ENCODE data around the gene ERCC6L2.
A peak's percentile ranks its signal among the peaks of the same experiment; 100 is the strongest.

Gene ERCC6L2

GRCh38 chr9:96009223-96009602 is 133.7 kb downstream of the ERCC6L2 start:
- TF ChIP-seq CTCF (conservative IDR thresholded peaks at IDR 0.05; ENCODE audit: low read depth, low read length): no peak
- Histone ChIP-seq H4K20me1 (ENCODE audit: insufficient read depth) (no peaks in the 10 kb centered on the region), H3K4me3 (IDR thresholded peaks at IDR 0.05; ENCODE audit: insufficient read depth, low read depth, low read length) (no peak overlapping the region), H2AFZ (ENCODE audit: low read depth) (peak overlapping the region; percentile 45; the same call in 1 of the 2 replicates), H3K9ac (peak overlapping the region; percentile 51), H3K27ac (peak overlapping the region; percentile 88), H3K79me2 (ENCODE audit: insufficient read depth, low read depth) (no peaks in the 10 kb centered on the region), H3K4me1 (ENCODE audit: low read depth, poor library complexity, severe bottlenecking) (peaks cover 68% of the 10 kb centered on the region), H3K27me3 (ENCODE audit: insufficient read depth, low read depth) (no peaks in the 10 kb centered on the region), H3K36me3 (ENCODE audit: insufficient read depth) (no peaks in the 10 kb centered on the region), H3K4me2 (peak overlapping the region; percentile 83)

- peak overlapping the region; percentile 83 for H3K4me2 ChIP-seq
- H3K4me1 ChIP-seq (ENCODE audit: low read depth, poor library complexity, severe bottlenecking): peaks cover 73% of the 10 kb centered on the region
- peak overlapping the region; percentile 88 for H3K27ac ChIP-seq
- H3K36me3 ChIP-seq (ENCODE audit: insufficient read depth): no peaks in the 10 kb centered on the region
- H3K79me2 ChIP-seq (ENCODE audit: insufficient read depth, low read depth): no peaks in the 10 kb centered on the region
- TF ChIP-seq CTCF (conservative IDR thresholded peaks at IDR 0.05; ENCODE audit: low read depth, low read length): no peak
- no peak overlapping the region for H3K4me3 ChIP-seq (IDR thresholded peaks at IDR 0.05; ENCODE audit: insufficient read depth, low read depth, low read length)
- peak overlapping the region; percentile 51 for H3K9ac ChIP-seq
- peak overlapping the region; percentile 45; the same call in 1 of the 2 replicates for H2AFZ ChIP-seq (ENCODE audit: low read depth)
- no peaks in the 10 kb centered on the region for H3K27me3 ChIP-seq (ENCODE audit: insufficient read depth, low read depth)
- no peaks in the 10 kb centered on the region for H4K20me1 ChIP-seq (ENCODE audit: insufficient read depth)
Observed at GRCh38 chr9:96009690-96010472, 134.4 kb downstream of the ERCC6L2 start.

- no peak overlapping the region for H3K9ac ChIP-seq
- no peaks in the 10 kb centered on the region for H3K79me2 ChIP-seq (ENCODE audit: insufficient read depth, low read depth)
- H3K4me1 ChIP-seq (ENCODE audit: low read depth, poor library complexity, severe bottlenecking): peaks cover 64% of the 10 kb centered on the region
- H3K27me3 ChIP-seq (ENCODE audit: insufficient read depth, low read depth): no peaks in the 10 kb centered on the region
- H3K4me2 ChIP-seq: no peak overlapping the region
- no peak overlapping the region for H2AFZ ChIP-seq (ENCODE audit: low read depth)
- TF ChIP-seq CTCF (conservative IDR thresholded peaks at IDR 0.05; ENCODE audit: low read depth, low read length): no peak
- no peak overlapping the region for H3K4me3 ChIP-seq (IDR thresholded peaks at IDR 0.05; ENCODE audit: insufficient read depth, low read depth, low read length)
- no peak overlapping the region for H3K27ac ChIP-seq
- H3K36me3 ChIP-seq (ENCODE audit: insufficient read depth): no peaks in the 10 kb centered on the region
- H4K20me1 ChIP-seq (ENCODE audit: insufficient read depth): no peaks in the 10 kb centered on the region
Observed at GRCh38 chr9:96014078-96014477, 138.6 kb downstream of the ERCC6L2 start.

- Histone ChIP-seq H2AFZ (ENCODE audit: low read depth) (peak overlapping the region; percentile 38), H4K20me1 (ENCODE audit: insufficient read depth) (no peaks in the 10 kb centered on the region), H3K4me2 (peak overlapping the region; percentile 81)
Observed at GRCh38 chr9:96015876-96016686, 140.6 kb downstream of the ERCC6L2 start.

More at GRCh38 chr9:96015876-96016686, 140.6 kb downstream of the ERCC6L2 start:
- peak overlapping the region; percentile 86 for H3K27ac ChIP-seq
- no peak for TF ChIP-seq CTCF (conservative IDR thresholded peaks at IDR 0.05; ENCODE audit: low read depth, low read length)
- H3K27me3 ChIP-seq (ENCODE audit: insufficient read depth, low read depth): no peaks in the 10 kb centered on the region
- no peaks in the 10 kb centered on the region for H3K79me2 ChIP-seq (ENCODE audit: insufficient read depth, low read depth)
- peak overlapping the region; percentile 22 for H3K9ac ChIP-seq
- no peak overlapping the region for H3K4me3 ChIP-seq (IDR thresholded peaks at IDR 0.05; ENCODE audit: insufficient read depth, low read depth, low read length)
- peaks cover 44% of the 10 kb centered on the region for H3K4me1 ChIP-seq (ENCODE audit: low read depth, poor library complexity, severe bottlenecking)
- no peaks in the 10 kb centered on the region for H3K36me3 ChIP-seq (ENCODE audit: insufficient read depth)

All from KMS-11 (cell line).